HepG2 (cell line): Measurements from ENCODE around the gene RRBP1. TPM values are rescaled to one million over a fixed set of nuclear protein-coding genes. Genes with fewer than 3 reads are reported as not detected.

Experiments
- BRD4 ChIP-seq: sonication (generic); formaldehyde crosslinking; IDR thresholded peaks from 2 replicates; pipeline ENCODE4 v1.4.0; 2020; ENCODE audit warnings: missing genetic modification reagents
- CENPBD1 ChIP-seq: sonication (generic); formaldehyde crosslinking; IDR thresholded peaks from 2 replicates; pipeline ENCODE4 v1.8.0; 2022; ENCODE audit warnings: missing genetic modification reagents, low read depth, mild to moderate bottlenecking, borderline replicate concordance
- HNRNPH1 ChIP-seq: fragments of 200-400 bp; formaldehyde crosslinking; optimal IDR thresholded peaks from 2 replicates; pipeline ENCODE3; 2017; ENCODE audit warnings: mild to moderate bottlenecking, low read depth, low read length
- JUN ChIP-seq: sonication (generic); formaldehyde crosslinking; IDR thresholded peaks from 2 replicates; pipeline ENCODE4 v1.4.0; 2020; ENCODE audit warnings: mild to moderate bottlenecking, missing genetic modification reagents
- PAXIP1 ChIP-seq: sonication (generic); formaldehyde crosslinking; conservative IDR thresholded peaks from 2 replicates; pipeline ENCODE4 v1.4.0; 2020; ENCODE audit warnings: mild to moderate bottlenecking, missing genetic modification reagents, moderate library complexity
- POLR2AphosphoS2 ChIP-seq: IDR thresholded peaks from 2 replicates; pipeline ENCODE4 v1.6.1; 2011; ENCODE audit warnings: low read depth, low read length, improper control_type of control experiment
- PRDM4 ChIP-seq: sonication (generic); formaldehyde crosslinking; IDR thresholded peaks from 2 replicates; pipeline ENCODE4 v1.9.0; 2021; ENCODE audit warnings: missing genetic modification reagents, borderline replicate concordance
- PREB ChIP-seq: sonication (generic); formaldehyde crosslinking; IDR thresholded peaks from 2 replicates; pipeline ENCODE4 v1.4.0; 2020; ENCODE audit warnings: missing genetic modification reagents
- SMYD3 ChIP-seq: sonication (generic); formaldehyde crosslinking; IDR thresholded peaks from 2 replicates; pipeline ENCODE4 v1.8.1; 2023; ENCODE audit warnings: mild to moderate bottlenecking, missing genetic modification reagents
- SNRNP70 ChIP-seq: fragments of 200-400 bp; formaldehyde crosslinking; IDR thresholded peaks from 2 replicates; pipeline ENCODE4 v1.6.1; 2017; ENCODE audit warnings: mild to moderate bottlenecking, low read depth, low read length, moderate library complexity
- TFDP2 ChIP-seq: sonication (generic); formaldehyde crosslinking; IDR thresholded peaks from 2 replicates; pipeline ENCODE4 v1.4.0; 2020; ENCODE audit warnings: missing genetic modification reagents
- YEATS2 ChIP-seq: sonication (generic); formaldehyde crosslinking; IDR thresholded peaks from 2 replicates; pipeline ENCODE4 v1.4.0; 2020; ENCODE audit warnings: missing genetic modification reagents, borderline replicate concordance
- ZNF264 ChIP-seq: sonication (generic); formaldehyde crosslinking; IDR thresholded peaks from 2 replicates; pipeline ENCODE4 v1.4.0; 2020; ENCODE audit warnings: missing genetic modification reagents
- ZNF558 ChIP-seq: sonication (generic); formaldehyde crosslinking; IDR thresholded peaks from 2 replicates; pipeline ENCODE4 v1.9.0; 2022; ENCODE audit warnings: mild to moderate bottlenecking, missing genetic modification reagents, borderline replicate concordance
- ZNF574 ChIP-seq: sonication (generic); formaldehyde crosslinking; IDR thresholded peaks from 2 replicates; pipeline ENCODE4 v1.4.0; 2020; ENCODE audit warnings: missing genetic modification reagents
- ZNF883 ChIP-seq: sonication (generic); formaldehyde crosslinking; IDR thresholded peaks from 2 replicates; pipeline ENCODE4 v1.5.1; 2020; ENCODE audit warnings: mild to moderate bottlenecking, missing genetic modification reagents; ENCODE audit errors: not compliant biosample characterization
- polyA plus RNA-seq, 8 experiments: library from polyadenylated mRNA; depleted of rRNA in 3 of 8; stranded (reverse) in 7 of 8; unstranded in 1 of 8; fragments of >200 nt; fragmentation: Illumina TruSeq in 4 of 8; extraction: Trizol in 4 of 8; gene quantifications; 2 replicates each; pipeline versions ENCODE4 v1.2.1 to v1.2.3, GENCODE V29; 2011 to 2016; ENCODE audit warnings: low read depth in 4 of 8, missing spikeins in 1 of 8, mixed read lengths in 1 of 8; ENCODE audit not compliant: insufficient read depth in 1 of 8
- total RNA-seq, 5 experiments: library from RNA; depleted of rRNA; stranded (reverse); fragments of >200 nt; fragmentation: Illumina TruSeq; extraction: Trizol; gene quantifications; 2 replicates each; pipeline ENCODE4 v1.2.3, GENCODE V29; 2016; ENCODE audit warnings: low read depth in 1 of 5

The RRBP1 gene
- total and polyA plus RNA-seq, 2 of the 13 experiments (the other 11 are each of a cell fraction or from before 2014, with no cell fraction given): 150 to 222 TPM

- TF ChIP-seq ZNF574 (CRISPR knock-in tag) (peak; percentile 93), BRD4 (CRISPR knock-in tag) (peak; percentile 96), TFDP2 (CRISPR knock-in tag) (peak; percentile 63; the same call in 1 of the 2 replicates), ZNF264 (CRISPR knock-in tag) (peak; percentile 91; the same call in 1 of the 2 replicates), PREB (no peak), PRDM4 (CRISPR knock-in tag) (no peak), SNRNP70 (no peak), HNRNPH1 (no peak), CENPBD1 (CRISPR knock-in tag) (no peak), ZNF558 (CRISPR knock-in tag) (peak; percentile 32; the same call in 1 of the 2 replicates), JUN (CRISPR knock-in tag) (peak; percentile 84), ZNF883 (no peak), SMYD3 (CRISPR knock-in tag) (peak; percentile 82; the same call in 1 of the 2 replicates), YEATS2 (CRISPR knock-in tag) (peak; percentile 67; the same call in 1 of the 2 replicates), PAXIP1 (CRISPR knock-in tag) (peak; percentile 97), POLR2AphosphoS2 (no peak)
These were observed 39.9 kb upstream of the RRBP1 start (continued) for GRCh38 chr20:17721802-17722486.
